ENCODE data around the gene NIN.

DNA sequence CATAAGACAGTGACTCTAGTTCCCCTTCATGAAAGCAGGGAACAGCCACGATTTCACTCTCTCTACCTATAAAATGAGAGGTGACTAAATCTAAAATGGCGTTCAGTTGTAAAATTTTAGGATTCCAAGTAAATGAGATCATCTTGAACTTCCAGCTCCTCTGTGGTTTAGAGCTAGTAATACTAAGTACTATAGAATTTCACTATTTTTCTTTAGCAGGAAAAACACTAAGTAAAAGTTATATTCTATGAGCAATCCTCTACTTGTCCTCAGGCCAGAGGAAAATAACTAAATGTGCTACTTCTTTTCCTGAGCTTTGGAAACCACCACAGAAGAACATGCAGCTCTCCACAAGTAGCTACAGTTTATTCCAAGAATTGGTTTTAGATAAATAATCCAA, 55.6 kb downstream of the NIN start:
- TF ChIP-seq, protein P1, sequence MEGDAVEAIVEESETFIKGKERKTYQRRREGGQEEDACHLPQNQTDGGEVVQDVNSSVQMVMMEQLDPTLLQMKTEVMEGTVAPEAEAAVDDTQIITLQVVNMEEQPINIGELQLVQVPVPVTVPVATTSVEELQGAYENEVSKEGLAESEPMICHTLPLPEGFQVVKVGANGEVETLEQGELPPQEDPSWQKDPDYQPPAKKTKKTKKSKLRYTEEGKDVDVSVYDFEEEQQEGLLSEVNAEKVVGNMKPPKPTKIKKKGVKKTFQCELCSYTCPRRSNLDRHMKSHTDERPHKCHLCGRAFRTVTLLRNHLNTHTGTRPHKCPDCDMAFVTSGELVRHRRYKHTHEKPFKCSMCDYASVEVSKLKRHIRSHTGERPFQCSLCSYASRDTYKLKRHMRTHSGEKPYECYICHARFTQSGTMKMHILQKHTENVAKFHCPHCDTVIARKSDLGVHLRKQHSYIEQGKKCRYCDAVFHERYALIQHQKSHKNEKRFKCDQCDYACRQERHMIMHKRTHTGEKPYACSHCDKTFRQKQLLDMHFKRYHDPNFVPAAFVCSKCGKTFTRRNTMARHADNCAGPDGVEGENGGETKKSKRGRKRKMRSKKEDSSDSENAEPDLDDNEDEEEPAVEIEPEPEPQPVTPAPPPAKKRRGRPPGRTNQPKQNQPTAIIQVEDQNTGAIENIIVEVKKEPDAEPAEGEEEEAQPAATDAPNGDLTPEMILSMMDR (IDR thresholded peaks at IDR 0.05; ENCODE audit: low read depth, low read length, missing input control) = no peak
- TF ChIP-seq, protein P2, sequence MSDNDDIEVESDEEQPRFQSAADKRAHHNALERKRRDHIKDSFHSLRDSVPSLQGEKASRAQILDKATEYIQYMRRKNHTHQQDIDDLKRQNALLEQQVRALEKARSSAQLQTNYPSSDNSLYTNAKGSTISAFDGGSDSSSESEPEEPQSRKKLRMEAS (IDR thresholded peaks at IDR 0.05) = no peak

Measured in liver (tissue), 2 donors.